GM19463 (cell line): Measurements from ENCODE around the gene DBET.
"Not testable (repeated sequence)": the region's sequence is repeated elsewhere in the genome, so short reads cannot be mapped to it uniquely, and the experiment has no call there.

Experiments
- ATAC-seq: cut with Tn5 transposase; IDR thresholded peaks from one replicate; pipeline ENCODE4 v1.9.1; 2021; ENCODE audit warnings: mild to moderate bottlenecking, moderate library complexity; ENCODE audit not compliant: unreplicated experiment

Gene DBET

GRCh38 chr4:190064342-190064741 is at the start of gene DBET:
Gene DBET (plus strand): TSS chr4:190064502.
- not testable (repeated sequence) for ATAC-seq

GRCh38 chr4:190014771-190015537 is 49.3 kb upstream of the DBET start:
- ATAC-seq = no peak

GRCh38 chr4:190015538-190016368 is 48.5 kb upstream of the DBET start:
- no peak for ATAC-seq

- no peak for ATAC-seq
Measured at GRCh38 chr4:190016369-190017289, 47.7 kb upstream of the DBET start.

GRCh38 chr4:190017357-190018200 is 46.7 kb upstream of the DBET start:
- ATAC-seq = no peak

- ATAC-seq = no peak
Measured at GRCh38 chr4:190018201-190018920, 45.9 kb upstream of the DBET start.

GRCh38 chr4:190019023-190019858 is 45.1 kb upstream of the DBET start:
- no peak for ATAC-seq

GRCh38 chr4:190019859-190020463 is 44.3 kb upstream of the DBET start:
- ATAC-seq = not testable (repeated sequence)

- ATAC-seq = no peak
Measured at GRCh38 chr4:190020790-190021717, 43.2 kb upstream of the DBET start.

- not testable (repeated sequence) for ATAC-seq
Measured at GRCh38 chr4:190021973-190022372, 42.3 kb upstream of the DBET start.

GRCh38 chr4:190022614-190023281 is 41.6 kb upstream of the DBET start:
- ATAC-seq = not testable (repeated sequence)

- ATAC-seq = not testable (repeated sequence)
Measured at GRCh38 chr4:190027156-190027555, 37.1 kb upstream of the DBET start, which contains the start of gene FRG2. Gene FRG2 (minus strand): TSS chr4:190027256. CDS start chr4:190027204, 52 bp downstream.

GRCh38 chr4:190031264-190031663 is 33.0 kb upstream of the DBET start:
- not testable (repeated sequence) for ATAC-seq

- not testable (repeated sequence) for ATAC-seq
Measured at GRCh38 chr4:190037704-190038388, 26.5 kb upstream of the DBET start.

GRCh38 chr4:190040873-190041272 is 23.4 kb upstream of the DBET start:
- not testable (repeated sequence) for ATAC-seq

- not testable (repeated sequence) for ATAC-seq
Measured at GRCh38 chr4:190047627-190048026, 16.7 kb upstream of the DBET start.
